Glomerular visceral epithelial cell (primary cell): ENCODE measurements around the gene GLRX.
A peak's percentile ranks its signal among the peaks of the same experiment; 100 is the strongest.
"Not testable (repeated sequence)": the region's sequence is repeated elsewhere in the genome, so short reads cannot be mapped to it uniquely, and the experiment has no call there.

Source experiments
- DNase-seq: peaks from one replicate; pipeline ENCODE4 v3.0.0-alpha.2; 2016; ENCODE audit errors: extremely low spot score

GLRX gene

DNA sequence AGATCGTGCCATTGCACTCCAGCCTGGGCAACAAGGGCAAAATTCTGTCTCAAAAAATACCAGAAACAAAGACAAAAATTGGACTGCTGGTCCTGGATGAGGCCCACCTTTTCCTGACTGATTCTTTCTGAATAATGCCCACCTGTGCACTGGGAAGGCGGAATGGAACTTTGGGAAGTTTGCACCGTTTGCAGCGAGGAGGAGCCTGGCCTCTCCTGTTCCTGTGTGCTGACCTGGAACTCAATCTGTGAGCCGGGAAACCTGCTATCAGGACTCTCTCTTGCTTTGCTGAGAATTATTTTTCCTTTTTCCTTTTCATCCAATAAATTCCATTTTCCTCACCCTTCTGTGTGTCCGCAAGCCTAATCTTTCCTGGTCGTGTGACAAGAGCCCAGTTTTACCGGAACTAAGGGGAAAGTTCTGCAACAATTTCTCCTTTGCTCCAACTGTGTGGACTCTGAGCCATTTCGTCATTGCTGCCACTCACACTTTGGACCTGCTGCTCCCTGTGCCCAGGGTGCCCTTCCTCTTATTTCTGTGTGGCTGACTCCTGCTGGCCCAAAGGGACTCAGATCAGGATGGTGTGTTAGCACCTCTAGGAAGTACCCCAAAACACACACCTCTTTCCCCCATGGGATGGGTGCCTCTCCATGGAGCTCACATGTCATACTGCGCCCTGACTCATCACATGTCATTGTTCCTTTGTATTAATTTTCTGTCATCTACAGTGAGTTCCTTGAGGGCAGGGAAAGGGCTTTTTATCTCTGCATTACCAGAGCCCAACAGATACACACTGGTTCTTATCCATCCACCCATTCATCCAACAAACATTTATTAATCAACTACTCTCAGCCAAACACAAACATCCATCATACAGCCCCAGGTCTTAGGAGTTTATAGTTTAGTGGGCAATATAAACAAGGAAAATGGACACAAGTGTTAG lies 4.7 kb upstream of the GLRX start:
- no peak for DNase-seq

DNA sequence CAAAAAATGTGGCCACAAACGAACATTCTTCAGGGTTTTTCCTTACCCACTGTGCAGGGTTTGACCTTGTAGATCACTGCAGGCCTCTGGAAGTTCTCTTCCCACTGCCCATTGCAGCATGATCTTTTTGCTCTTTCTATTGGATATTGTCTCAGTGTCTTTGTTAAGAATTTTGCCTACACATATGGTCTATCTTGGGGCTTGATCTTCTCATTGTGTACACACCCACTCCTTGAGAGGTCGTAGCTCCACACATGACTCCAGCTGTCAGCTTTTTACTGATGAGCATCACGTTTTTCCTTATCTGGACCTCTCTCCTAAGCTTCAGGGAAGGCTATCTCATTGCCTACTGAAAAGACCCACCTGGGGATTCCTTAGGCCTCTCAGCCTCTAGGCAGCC lies 3.0 kb upstream of the GLRX start:
- no peak for DNase-seq

DNA sequence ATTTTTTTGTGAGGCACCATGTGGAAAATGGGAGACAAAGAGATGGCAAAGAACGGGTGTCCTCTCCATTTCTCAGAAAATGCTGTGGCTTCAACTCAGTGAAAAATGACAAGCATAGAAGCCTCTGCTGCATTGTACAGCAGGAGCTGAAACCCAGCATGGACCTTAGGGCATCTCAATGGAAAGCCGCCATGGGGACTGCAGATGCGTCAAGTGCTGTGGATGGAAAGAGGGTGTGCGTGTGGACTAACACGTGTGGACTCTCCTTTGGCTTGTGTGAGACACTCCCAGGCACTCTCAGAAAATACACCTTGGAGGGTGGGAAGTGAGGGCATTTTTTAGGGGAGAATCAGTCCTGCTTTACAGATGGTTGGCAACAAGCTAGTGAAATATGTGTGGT lies 2.2 kb upstream of the GLRX start:
- no peak for DNase-seq

DNA sequence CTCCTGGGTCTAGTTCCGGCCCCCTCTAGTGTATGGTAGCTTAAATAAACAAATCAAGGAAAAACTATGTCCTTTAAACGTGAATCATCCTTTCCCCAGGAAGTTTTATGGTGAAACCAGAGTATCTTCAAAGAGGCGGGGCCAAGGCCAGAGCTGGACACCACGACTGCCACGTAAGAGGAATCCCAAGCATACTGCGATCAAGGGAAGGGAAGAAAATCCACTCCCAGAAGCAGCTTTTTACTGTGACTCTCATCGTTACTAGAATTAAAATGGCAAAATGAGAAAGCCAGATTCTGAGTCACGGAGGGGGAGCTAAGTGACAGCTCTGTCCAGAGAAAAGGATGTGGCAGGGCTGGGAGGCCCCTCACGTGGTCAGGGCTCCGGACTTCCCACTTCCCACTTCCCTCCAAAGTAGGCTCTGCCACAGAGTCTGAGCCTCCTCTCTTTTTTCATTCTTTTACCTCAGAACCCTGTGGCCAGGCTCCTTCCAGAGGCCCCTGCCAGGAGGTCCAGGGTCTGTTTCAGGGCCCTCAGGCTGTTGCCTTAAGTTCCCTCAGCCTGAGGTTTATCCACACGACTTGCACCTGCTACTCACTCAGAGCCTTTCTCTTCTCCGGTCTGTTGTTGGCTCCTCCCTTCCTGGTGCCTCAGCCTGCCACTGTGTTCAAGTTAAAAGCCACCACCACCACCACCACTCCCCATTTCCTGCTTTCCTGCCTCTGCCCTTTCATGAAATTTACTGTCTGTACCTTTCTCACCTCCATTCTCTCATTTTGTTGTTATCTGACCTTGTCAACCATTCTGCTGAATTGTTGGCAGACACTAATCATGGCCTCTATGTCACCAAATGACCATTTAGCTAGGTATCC lies 1.4 kb upstream of the GLRX start:
- DNase-seq = peak; percentile 86

DNA sequence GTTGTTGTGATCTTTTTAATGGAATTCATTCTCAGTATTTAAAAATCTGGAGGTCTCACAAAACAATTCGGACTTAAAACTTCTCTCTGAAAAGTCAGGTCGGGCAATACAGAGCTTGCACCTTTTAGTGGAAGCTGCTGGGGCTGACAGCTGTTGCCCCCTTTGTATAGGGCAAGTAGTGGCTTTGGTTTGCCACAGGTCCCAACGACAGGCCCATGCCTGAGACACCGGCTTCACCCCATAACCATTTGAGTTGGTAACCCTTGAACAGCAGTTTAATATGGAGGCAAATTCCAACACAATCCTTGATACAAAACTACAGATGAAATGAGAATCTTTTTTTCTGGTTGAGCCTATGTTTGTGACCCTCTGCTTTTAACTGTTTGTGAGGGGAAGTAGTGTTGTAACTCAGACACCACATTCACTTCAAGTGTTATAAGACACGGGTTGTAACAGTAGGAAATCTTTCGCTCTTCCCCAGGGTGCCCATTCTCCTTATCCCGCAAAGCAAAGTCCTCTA lies 752 bp upstream of the GLRX start:
- no peak for DNase-seq

DNA sequence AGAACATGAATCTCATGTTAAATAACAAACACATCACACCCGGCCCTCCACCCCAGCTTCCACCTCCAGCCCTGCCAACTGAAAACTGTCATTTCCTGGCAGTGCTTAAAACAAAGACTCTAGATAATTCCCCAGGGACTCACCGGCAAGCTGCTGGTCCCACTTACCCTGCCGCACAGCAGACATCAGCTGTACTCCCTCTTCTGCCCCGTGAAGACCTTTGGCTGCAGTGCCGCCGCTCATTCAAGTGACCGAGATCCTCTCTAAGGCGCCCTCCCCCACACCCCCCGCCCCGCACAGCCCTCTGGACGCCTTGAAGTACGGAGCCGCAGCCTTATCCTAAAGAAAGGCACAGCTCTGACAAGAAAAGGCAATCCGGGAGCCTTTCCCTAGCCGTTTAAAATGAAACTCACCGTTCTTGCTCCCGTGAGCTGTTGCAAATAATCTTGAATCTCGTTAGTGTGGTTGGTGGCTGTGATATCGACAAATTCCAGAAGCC lies 434 bp downstream of the GLRX start:
- peak; percentile 59 for DNase-seq

DNA sequence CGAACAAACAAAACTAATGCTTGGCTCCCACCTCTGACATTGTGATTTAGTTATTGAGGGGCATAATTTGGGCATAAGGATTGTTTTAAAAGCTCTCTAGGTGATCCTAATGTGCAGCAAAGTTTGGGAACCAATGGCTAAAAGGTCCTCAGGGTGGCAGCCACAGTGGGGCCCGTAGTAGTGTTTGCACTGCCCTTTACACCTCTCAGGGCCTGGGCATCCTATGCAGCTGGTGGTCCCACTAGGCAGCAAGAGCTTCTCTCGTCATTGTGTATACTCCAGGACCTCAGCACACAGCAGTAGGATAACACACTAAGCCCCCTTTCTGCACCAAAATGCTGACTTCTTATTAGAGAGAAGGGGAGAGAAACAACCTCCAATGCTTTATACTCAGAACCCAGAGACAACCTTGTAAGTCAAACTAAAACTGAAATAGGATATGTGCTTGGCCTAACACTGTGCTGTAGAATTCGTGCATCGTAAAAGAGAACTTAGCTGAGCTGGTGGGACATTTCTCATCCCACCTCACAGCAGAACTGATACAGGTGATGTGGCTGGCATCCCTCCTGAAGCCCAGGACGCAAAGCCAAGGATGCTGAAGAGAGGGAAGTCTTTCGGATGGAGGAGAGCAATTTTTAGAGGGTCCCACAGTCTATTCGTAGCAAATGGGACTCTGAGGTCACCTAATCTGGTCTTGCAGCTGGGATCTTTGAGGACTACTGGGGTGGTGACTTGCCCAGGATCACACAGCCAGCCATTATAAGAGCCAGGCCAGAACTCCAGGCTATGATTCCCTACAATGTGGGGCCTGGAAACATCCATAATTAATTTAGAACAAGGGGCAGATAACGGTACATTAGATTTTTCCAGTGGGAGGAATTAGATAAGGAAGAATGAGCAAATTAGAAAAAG lies 1.2 kb downstream of the GLRX start:
- no peak for DNase-seq

DNA sequence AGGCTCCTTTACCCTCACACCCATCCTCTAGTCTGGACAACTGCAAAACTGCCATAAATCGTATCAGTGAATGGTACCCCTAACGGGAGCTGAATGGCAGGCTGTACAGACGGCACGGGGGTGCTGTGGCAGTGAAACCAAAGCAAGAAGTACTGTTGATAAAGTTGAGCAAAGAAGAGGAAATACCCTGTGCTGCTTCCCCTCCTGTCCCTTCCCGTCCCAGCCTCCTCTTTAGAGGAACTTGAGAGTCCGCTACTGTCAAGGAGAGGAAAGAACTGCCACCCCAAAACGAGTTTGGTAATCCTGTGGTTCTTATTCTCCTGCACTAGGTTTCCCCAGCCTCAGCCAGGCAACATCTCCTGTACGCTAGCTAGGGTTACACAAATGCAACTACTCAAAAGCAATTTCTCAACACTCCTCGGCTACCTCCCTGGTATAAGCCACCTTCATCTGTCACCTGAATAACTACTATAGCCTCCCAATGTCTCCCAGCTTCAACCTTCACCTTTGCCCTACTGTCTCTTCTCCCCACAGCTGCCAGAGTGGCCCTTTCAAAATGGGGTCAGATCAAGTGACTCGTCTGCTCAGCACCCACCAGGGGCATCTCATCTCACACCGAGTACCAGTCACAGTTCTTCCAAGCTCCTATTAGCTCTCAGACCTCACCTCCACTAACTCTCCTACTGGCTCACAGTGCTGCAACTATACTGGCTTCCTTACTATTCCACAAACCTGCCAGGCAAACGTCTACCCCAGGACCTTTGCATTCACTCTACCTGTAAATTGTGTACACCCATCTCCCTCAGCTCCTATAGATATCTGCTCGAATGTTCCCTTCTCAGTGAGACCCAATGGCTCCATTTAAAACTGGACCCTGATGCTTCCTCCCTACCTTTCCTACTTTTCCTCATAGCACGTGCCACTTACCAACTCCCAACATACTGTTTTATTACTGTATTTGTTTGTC lies 4.1 kb downstream of the GLRX start:
- no peak for DNase-seq

DNA sequence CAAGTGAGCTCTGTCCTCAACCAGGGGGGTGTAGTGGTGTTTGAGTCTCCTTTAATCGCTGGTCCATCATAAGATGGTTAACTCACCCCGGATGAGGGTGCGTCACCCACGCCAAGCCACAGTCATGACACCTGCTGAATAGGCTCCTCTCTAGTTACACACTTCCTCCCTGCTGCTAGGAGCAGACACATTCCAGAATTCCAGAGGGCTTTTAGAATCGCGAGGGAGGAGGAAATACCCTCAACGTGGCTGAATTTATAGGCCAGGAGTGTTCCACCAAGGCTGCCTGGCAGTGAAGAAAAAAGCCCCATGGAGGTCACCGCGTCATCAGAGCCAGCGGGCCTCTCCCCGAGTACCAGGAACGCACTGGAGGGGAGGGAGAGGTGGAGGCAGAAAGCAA lies 5.1 kb downstream of the GLRX start:
- DNase-seq = peak; percentile 93

DNA sequence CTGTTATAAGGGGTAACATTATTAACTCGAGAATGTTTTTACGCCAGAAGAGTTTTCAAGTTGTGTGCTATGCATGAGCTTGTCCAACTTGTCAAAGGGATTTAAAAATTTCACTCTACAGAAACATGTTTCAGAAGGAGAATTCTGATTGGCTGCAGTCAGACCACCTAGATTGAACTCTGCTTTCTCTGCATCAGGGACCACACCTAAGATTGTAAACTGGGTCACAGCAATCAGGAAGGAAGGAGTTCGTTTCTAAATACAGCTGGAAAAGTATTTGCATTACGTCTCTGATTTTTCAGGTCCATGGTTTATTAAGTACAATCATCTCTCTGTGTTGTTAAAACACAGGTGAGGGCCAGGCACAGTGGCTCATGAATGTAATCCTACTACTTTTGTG lies 5.8 kb downstream of the GLRX start:
- no peak for DNase-seq

DNA sequence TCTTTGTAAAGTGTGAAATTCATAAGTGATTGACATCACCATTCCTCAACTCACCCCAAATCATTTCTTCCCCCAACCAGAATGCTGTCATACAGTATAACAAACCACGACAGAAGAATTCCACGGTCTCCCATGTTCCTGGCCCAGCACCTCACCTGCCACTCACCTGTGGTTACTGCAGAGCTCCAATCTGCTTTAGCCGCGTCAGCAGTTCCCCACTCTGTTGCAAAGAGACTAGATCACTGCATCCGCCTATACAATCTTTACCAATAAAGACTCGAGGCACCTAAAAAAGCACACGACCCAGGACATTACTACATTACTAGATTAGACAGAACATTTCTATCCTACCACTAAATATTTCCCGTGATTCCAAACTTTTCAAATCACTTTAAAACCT lies 6.2 kb downstream of the GLRX start:
- no peak for DNase-seq

DNA sequence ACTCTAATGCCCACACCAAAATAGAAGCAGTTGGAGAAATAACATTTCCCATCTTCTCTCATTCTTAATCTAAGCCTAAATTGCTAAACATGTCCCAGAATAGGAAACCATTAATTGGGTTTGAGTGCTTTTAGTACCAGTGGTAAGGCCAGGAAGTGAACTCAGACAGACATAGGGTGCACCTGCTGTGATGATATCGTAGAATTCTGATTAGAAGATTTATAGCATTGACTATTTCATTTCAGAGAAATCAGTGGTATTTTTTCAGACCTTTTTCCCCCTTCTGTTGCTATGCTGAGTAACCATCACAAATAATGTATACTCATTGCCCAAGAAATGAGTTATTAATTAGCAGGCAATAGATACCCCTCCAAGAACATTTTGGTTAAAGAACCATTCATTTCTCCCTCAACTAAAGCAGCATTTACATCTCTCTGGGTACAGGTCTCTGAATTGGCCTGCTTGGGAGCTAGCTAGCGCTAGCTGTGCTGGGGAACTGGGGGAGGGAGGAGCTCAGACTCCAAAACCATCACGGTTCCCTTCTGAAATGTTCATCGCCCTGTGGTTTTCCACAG lies 7.3 kb downstream of the GLRX start:
- no peak for DNase-seq

DNA sequence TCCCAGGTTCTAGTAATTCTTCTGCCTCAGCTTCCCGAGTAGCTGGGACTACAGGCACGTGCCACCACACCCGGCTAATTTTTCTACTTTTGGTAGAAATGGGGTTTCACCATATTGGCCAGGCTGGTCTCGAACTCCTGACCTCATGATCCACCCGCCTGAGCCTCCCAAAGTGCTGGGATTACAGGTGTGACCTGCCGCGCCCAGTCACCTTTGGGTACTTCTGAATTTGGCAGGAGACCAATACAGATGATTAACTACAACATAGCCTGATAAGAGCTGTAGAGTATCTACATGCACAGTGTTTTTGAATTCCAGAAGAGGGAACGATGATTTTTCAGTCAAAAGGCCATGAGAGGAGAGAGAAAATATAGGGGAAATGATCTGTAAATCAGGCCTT lies 9.5 kb downstream of the GLRX start:
- not testable (repeated sequence) for DNase-seq

DNA sequence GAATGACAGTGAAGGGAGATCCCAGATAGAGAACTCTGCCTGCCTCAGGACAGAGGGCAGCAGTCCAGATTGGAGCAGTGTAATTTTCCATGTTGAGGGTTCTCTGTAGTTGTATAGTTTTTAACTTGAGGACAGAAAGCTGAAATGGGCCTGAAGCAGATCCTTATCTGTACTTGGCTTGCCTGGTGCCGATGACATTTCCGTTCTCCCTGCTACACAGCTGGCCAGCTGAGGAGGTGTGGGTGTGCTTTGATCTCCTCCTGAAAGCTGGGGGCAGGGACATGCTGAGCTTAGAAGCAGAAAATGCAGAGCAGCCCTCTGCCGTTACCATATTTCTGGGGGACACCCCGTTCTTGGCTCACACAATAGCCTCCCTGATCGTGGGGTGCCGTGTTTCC lies 10.5 kb downstream of the GLRX start:
- no peak for DNase-seq

DNA sequence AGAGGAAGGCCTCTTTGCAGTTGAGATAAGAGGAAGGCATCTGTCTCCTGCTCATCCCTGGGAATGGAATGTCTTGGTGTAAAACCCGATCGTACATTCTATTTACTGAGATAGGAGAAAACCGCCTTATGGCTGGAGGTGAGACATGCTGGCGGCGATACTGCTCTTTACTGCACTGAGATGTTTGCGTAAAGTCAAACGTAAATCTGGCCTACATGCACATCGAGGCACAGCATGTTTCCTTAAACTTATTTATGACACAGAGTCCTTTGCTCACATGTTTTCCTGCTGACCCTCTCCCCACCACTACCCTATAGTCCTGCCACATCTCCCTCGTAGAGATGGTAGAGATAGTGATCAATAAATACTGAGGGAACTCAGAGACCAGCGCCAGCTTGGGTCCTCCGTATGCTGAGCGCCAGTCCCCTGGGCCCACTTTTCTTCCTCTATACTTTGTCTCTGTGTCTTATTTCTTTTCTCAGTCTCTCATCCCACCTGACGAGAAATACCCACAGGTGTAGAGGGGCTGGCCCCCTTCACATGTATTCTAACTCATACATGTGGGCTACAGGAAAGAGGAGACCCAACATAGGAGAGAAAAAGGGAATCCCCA lies 11.0 kb downstream of the GLRX start:
- DNase-seq = not testable (repeated sequence)

DNA sequence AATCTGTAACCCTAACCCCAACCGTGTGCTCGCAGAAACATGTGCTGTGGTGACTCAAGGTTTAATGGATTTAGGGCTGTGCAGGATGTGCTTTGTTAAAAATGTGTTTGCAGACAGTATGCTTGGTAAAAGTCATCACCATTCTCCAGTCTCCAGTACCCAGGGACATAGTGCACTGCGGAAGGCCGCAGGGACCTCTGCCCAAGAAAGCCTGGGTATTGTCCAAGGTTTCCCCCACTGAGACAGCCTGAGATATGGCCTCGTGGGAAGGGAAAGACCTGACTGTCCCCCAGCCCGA lies 11.5 kb downstream of the GLRX start:
- DNase-seq = peak; percentile 64

DNA sequence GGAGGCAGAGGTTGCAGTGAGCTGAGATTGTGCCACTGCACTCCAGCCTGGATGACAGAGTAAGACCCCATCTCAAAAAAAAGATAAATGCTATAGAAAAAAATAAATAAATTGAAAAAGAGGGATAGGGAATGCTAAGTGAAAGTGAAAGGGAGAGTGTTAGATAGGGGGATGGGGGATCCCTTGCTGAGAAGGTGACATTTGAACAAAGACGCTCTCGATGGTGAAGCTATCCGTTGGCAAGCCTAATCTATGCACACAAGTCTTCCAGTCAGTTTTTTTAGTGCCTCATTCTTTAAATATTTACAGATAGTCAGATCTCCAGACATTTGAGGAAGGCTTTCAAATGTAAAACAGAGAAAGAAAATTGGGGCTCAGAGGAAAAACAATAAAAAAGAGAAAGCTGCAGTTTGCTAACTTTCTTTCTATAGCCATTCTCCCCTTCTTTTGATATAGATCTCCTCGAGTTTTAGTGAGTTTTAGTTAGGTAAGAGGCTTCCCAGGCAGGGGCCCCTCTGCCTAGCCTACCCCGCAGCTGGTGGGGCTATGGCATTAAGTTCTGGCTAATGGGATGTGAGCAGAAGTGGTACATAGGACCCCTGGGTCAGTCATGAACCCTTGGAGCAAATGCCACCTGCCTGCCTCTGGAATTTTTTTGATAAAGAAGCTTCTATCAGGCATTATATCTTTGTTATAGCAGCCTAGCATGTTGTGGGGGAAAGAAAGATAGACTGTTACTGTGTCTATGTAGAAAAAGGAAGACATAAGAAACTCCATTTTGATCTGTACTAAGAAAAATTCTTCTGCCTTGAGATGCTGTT lies 12.0 kb downstream of the GLRX start:
- DNase-seq = no peak

DNA sequence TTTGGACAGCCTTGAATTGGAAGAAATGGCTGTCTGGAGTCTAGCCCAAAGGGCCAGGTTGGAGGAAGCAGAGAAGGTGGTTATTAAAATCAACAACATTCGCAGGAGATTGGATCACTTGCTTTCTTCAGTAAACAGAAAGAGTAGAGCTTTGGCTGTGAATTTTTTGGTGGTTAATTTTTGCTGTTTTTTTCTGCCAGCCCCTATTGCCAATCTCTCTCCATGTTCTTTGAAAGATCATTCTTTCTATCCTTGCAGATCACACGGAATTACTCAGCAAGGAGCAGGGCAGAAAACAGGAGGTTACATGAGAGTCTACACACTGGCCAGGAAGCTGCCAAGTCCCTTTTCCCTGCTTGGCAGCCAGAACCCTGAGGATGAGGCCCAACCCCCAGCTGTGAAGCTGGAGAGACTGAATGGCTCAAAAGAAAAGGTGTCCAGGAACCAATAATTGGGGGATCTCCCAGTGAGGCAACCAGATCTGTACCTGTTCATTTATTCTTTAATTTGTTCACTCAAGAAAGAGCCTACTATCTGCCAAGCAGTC lies 13.0 kb downstream of the GLRX start:
- DNase-seq = no peak
